Measurements from ENCODE around the gene PRKCZ. TPM values are rescaled to one million over a fixed set of nuclear protein-coding genes. Genes with fewer than 3 reads are reported as not detected.

PRKCZ gene
- total and polyA plus RNA-seq, 2 experiments from 2014 or later, result 26.2 to 36.9 TPM

- TF ChIP-seq EZH2phosphoT487 (IDR thresholded peaks at IDR 0.05; ENCODE audit: unreplicated experiment), result no peak
- no peak for TF ChIP-seq NANOG (IDR thresholded peaks at IDR 0.05; ENCODE audit: borderline replicate concordance)
These were observed 36.0 kb upstream of the PRKCZ start (continued) for GRCh38 chr1:2014181-2014580.

- Mint-ChIP-seq H3K36me3 (ENCODE audit: low read depth) (no peaks in the 10 kb centered on the region), H3K4me3 (no peak overlapping the region), H3K9me3 (no peaks in the 10 kb centered on the region), H3K27ac (no peak overlapping the region), H3K27me3 (ENCODE audit: insufficient read depth, low read depth, poor library complexity) (peaks cover 26% of the 10 kb centered on the region), H3K4me1 (peaks cover 9% of the 10 kb centered on the region)
- DNase-seq (ENCODE audit: low spot score), result no peak
- Histone ChIP-seq H4K20me1 (replicated peaks; ENCODE audit: insufficient read depth) (no peaks in the 10 kb centered on the region), H3K9me2 (ENCODE audit: insufficient read depth) (no peaks in the 10 kb centered on the region), H2AFZ (0 out of 2 replicates have a peak overlapping the region, but pooled peaks have one; percentile 3), H3K79me2 (replicated peaks; ENCODE audit: insufficient read depth) (no peaks in the 10 kb centered on the region), H3F3A (replicated peaks; ENCODE audit: low read depth) (peaks cover 7% of the 10 kb centered on the region; the same call in 1 of the 2 replicates), H3K4me2 (no peak overlapping the region), H3K4me3 (no peak overlapping the region), H3K4me1 (ENCODE audit: insufficient read depth) (peaks cover 8% of the 10 kb centered on the region; the same call in 1 of the 2 replicates), H3K36me3 (ENCODE audit: insufficient read depth) (no peaks in the 10 kb centered on the region), H3K27ac (ENCODE audit: low read depth) (no peak overlapping the region), H3K27me3 (ENCODE audit: insufficient read depth) (peaks cover 4% of the 10 kb centered on the region)
- no peak for ATAC-seq
- no peak for TF ChIP-seq REST (IDR thresholded peaks at IDR 0.05; ENCODE audit: unreplicated experiment)
- TF ChIP-seq CTCF (conservative IDR thresholded peaks at IDR 0.05; ENCODE audit: low read depth in 2 of 2), result no peak
- no peak for TF ChIP-seq CREB1 (CRISPR knock-in tag; IDR thresholded peaks at IDR 0.05; ENCODE audit: low read depth)
- no peak for TF ChIP-seq ZNF462 (CRISPR knock-in tag; IDR thresholded peaks at IDR 0.05)
- no peak for TF ChIP-seq EZH2phosphoT487 (IDR thresholded peaks at IDR 0.05; ENCODE audit: unreplicated experiment)
- no peak for TF ChIP-seq NANOG (IDR thresholded peaks at IDR 0.05; ENCODE audit: borderline replicate concordance)
- TF ChIP-seq POLR2AphosphoS5 (IDR thresholded peaks at IDR 0.05; ENCODE audit: low read depth), result no peak
- TF ChIP-seq JUNB (IDR thresholded peaks at IDR 0.05; ENCODE audit: unreplicated experiment), result no peak
- no peak for TF ChIP-seq ZNF114 (CRISPR knock-in tag; IDR thresholded peaks at IDR 0.05)
- no peak for TF ChIP-seq EZH2 (IDR thresholded peaks at IDR 0.05; ENCODE audit: low read depth, unreplicated experiment)
These were observed 35.2 kb upstream of the PRKCZ start for GRCh38 chr1:2014741-2015735.
